ENCODE data around the gene ATP8B4.

The ATP8B4 gene

DNA sequence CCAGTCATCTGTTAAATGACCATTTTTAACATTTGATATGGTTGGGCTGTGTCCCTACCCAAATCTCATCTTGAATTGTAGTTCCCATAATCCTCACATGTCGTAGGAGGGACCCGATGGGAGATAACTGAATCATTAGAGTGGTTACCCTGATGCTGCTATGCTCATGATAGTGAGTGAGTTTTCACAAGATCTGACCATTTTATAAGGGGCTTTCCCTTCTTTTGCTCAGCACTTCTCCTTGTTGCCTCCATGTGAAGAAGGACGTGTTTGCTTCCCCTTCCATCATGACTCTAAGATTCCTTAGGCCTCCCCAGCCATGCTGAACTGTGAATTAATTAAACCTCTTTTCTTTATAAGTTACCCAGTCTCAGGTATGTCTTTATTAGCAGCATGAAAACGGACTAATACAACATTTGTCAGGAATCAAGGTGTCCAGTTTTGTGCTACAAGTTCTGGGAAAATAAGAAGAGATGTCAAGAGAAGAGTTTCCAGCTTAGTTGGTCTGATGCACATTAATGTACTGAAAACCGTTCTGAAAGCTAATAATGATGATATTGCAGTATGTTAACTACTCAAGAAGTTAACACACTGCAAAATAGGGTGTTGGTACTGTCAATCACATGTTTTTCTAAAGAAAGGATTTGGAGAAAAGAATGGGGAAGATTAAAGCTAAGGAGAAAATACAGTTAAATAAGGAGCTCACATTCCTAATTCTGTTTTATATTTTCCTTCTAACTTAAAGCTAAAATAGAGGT is 67.9 kb downstream of the ATP8B4 start:
- no peak for DNase-seq (ENCODE audit: extremely low spot score)
- POLR2A ChIA-PET, result no interaction called here
- CTCF ChIA-PET, result interaction anchor here (0.7 to 0.8 kb wide), 2 partner anchors 42 to 59 kb away, joined by 3 to 4 read pairs; no protein-coding TSS in a partner anchor
- TF ChIP-seq HDGF (IDR thresholded peaks at IDR 0.05; ENCODE audit: borderline replicate concordance) (no peak), SP1 (IDR thresholded peaks at IDR 0.05) (no peak), LEF1 (IDR thresholded peaks at IDR 0.05; ENCODE audit: borderline replicate concordance) (no peak)

DNA sequence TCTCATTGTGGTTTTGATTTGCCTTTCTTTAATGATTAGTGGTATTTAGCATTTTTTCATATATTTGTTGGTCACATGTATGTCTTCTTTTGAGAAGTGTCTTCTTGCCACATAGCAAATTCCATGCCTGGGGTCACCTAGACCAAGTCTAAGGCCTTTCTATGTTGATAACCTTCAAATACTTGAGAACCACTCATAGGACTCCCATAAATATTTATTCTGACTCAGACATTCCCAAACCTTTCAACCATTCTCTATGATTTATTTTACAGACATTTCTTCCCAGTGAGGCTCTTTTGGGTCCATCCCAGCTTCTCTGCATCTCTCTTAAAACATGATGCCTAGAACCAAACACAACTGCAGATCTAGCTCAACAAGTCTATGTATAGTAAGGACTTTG is 69.2 kb downstream of the ATP8B4 start:
- CTCF ChIA-PET, result no interaction called here
- POLR2A ChIA-PET, result no interaction called here
- TF ChIP-seq HDGF (IDR thresholded peaks at IDR 0.05; ENCODE audit: borderline replicate concordance) (no peak), FOXK2 (IDR thresholded peaks at IDR 0.05) (no peak), NFRKB (IDR thresholded peaks at IDR 0.05) (no peak), ZNF384 (IDR thresholded peaks at IDR 0.05) (no peak), SP1 (IDR thresholded peaks at IDR 0.05) (no peak), CTBP1 (IDR thresholded peaks at IDR 0.05; ENCODE audit: borderline replicate concordance) (no peak), L3MBTL2 (conservative IDR thresholded peaks at IDR 0.05) (no peak), FOXA1 (IDR thresholded peaks at IDR 0.05) (no peak), ELF4 (IDR thresholded peaks at IDR 0.05) (no peak), BHLHE40 (IDR thresholded peaks at IDR 0.05; ENCODE audit: borderline replicate concordance) (no peak), TARDBP (IDR thresholded peaks at IDR 0.05) (no peak), ARNT (IDR thresholded peaks at IDR 0.05) (no peak), SUZ12 (IDR thresholded peaks at IDR 0.05) (no peak), FOXM1 (IDR thresholded peaks at IDR 0.05; ENCODE audit: borderline replicate concordance) (no peak), LEF1 (IDR thresholded peaks at IDR 0.05; ENCODE audit: borderline replicate concordance) (no peak)
- TF ChIP-seq, protein P1, sequence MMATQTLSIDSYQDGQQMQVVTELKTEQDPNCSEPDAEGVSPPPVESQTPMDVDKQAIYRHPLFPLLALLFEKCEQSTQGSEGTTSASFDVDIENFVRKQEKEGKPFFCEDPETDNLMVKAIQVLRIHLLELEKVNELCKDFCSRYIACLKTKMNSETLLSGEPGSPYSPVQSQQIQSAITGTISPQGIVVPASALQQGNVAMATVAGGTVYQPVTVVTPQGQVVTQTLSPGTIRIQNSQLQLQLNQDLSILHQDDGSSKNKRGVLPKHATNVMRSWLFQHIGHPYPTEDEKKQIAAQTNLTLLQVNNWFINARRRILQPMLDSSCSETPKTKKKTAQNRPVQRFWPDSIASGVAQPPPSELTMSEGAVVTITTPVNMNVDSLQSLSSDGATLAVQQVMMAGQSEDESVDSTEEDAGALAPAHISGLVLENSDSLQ (IDR thresholded peaks at IDR 0.05), result no peak
- DNase-seq (ENCODE audit: extremely low spot score), result no peak

DNA sequence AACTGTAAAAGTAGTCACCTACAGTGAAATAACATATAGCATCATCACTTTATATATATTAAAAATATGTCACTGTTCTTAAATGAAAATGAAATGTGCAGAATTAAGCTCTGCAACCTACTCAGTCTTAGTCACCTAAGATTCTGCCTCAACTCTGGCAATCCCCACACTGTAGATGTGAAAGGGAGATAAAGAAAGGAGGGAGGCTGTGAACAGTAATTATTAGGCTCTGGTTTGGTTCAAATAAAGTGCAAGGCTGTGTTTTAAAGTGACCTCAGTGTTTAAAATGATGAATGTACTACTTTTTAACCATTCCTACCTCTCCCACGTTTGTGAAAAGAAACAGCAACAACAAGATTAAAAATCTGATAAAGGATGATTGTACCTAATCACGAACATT is 72.2 kb downstream of the ATP8B4 start:
- CTCF ChIA-PET, result no interaction called here
- TF ChIP-seq CTBP1 (IDR thresholded peaks at IDR 0.05; ENCODE audit: borderline replicate concordance) (no peak), FOXM1 (IDR thresholded peaks at IDR 0.05; ENCODE audit: borderline replicate concordance) (no peak), NFRKB (IDR thresholded peaks at IDR 0.05) (no peak), SUZ12 (IDR thresholded peaks at IDR 0.05) (no peak), HDGF (IDR thresholded peaks at IDR 0.05; ENCODE audit: borderline replicate concordance) (no peak), ELF4 (IDR thresholded peaks at IDR 0.05) (no peak)
- DNase-seq (ENCODE audit: extremely low spot score), result no peak
- POLR2A ChIA-PET, result no interaction called here

DNA sequence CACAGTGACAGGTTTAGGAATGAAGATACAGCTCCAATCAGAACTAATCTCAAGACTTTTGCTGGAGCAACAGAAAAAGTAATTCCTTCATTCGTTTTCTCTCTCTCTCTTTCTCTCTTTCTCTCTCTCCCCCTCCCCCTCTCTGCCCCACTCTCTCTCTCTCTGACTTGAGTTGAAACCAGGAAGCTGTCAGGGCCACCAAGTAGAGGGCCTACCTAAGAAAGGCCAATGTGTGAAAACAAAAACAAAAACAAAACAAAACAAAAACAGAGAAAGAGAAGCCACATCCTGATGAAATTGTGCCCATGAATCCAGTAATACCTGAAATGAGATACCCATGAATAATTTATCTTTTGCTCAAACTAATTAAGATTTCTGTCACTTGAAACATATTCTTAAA is 72.9 kb downstream of the ATP8B4 start:
- ChIA-PET POLR2A (no interaction called here), CTCF (no interaction called here)
- DNase-seq (ENCODE audit: extremely low spot score), result no peak
- TF ChIP-seq ARNT (IDR thresholded peaks at IDR 0.05), result no peak
- no peak for TF ChIP-seq SP1 (IDR thresholded peaks at IDR 0.05)
- no peak for TF ChIP-seq CTBP1 (IDR thresholded peaks at IDR 0.05; ENCODE audit: borderline replicate concordance)
- no peak for TF ChIP-seq NFRKB (IDR thresholded peaks at IDR 0.05)
- TF ChIP-seq LEF1 (IDR thresholded peaks at IDR 0.05; ENCODE audit: borderline replicate concordance), result no peak
- TF ChIP-seq TARDBP (IDR thresholded peaks at IDR 0.05), result no peak
- TF ChIP-seq HDGF (IDR thresholded peaks at IDR 0.05; ENCODE audit: borderline replicate concordance), result no peak
- no peak for TF ChIP-seq L3MBTL2 (conservative IDR thresholded peaks at IDR 0.05)
- TF ChIP-seq FOXK2 (IDR thresholded peaks at IDR 0.05), result no peak
- no peak for TF ChIP-seq FOXM1 (IDR thresholded peaks at IDR 0.05; ENCODE audit: borderline replicate concordance)
- TF ChIP-seq FOXA1 (IDR thresholded peaks at IDR 0.05), result no peak
- TF ChIP-seq BHLHE40 (IDR thresholded peaks at IDR 0.05; ENCODE audit: borderline replicate concordance), result no peak
- TF ChIP-seq, protein P1 (IDR thresholded peaks at IDR 0.05), result no peak
- no peak for TF ChIP-seq SUZ12 (IDR thresholded peaks at IDR 0.05)
- no peak for TF ChIP-seq ZNF384 (IDR thresholded peaks at IDR 0.05)
- TF ChIP-seq ELF4 (IDR thresholded peaks at IDR 0.05), result no peak

DNA sequence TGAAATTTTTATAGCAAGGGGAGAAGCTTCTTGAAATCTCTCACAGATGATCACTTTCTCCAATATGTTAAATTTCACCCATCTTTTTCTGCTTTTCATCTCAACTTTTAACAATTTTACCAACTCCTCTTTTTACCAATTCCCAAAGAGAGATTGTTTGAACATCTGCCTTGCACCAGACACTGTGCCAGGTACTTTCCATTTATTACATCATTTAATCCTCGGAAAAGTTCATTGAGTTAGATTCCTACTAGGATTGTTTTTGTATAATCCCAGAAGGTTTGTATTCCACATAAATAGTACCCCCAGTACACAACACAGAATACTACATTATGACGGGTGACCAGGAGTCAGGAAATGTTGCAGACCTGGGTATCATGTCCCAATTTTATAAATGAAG is 74.1 kb downstream of the ATP8B4 start:
- ChIA-PET POLR2A (no interaction called here), CTCF (no interaction called here)
- TF ChIP-seq ZNF384 (IDR thresholded peaks at IDR 0.05) (no peak), FOXM1 (IDR thresholded peaks at IDR 0.05; ENCODE audit: borderline replicate concordance) (no peak), BHLHE40 (IDR thresholded peaks at IDR 0.05; ENCODE audit: borderline replicate concordance) (no peak), FOXA1 (IDR thresholded peaks at IDR 0.05) (no peak), NFRKB (IDR thresholded peaks at IDR 0.05) (no peak), FOXK2 (IDR thresholded peaks at IDR 0.05) (no peak), ELF4 (IDR thresholded peaks at IDR 0.05) (no peak), ARNT (IDR thresholded peaks at IDR 0.05) (no peak), LEF1 (IDR thresholded peaks at IDR 0.05; ENCODE audit: borderline replicate concordance) (no peak), SP1 (IDR thresholded peaks at IDR 0.05) (no peak), L3MBTL2 (conservative IDR thresholded peaks at IDR 0.05) (no peak), SUZ12 (IDR thresholded peaks at IDR 0.05) (no peak), TARDBP (IDR thresholded peaks at IDR 0.05) (no peak), CTBP1 (IDR thresholded peaks at IDR 0.05; ENCODE audit: borderline replicate concordance) (no peak), HDGF (IDR thresholded peaks at IDR 0.05; ENCODE audit: borderline replicate concordance) (no peak)
- TF ChIP-seq, protein P1 (IDR thresholded peaks at IDR 0.05), result no peak
- no peak for DNase-seq (ENCODE audit: extremely low spot score)

DNA sequence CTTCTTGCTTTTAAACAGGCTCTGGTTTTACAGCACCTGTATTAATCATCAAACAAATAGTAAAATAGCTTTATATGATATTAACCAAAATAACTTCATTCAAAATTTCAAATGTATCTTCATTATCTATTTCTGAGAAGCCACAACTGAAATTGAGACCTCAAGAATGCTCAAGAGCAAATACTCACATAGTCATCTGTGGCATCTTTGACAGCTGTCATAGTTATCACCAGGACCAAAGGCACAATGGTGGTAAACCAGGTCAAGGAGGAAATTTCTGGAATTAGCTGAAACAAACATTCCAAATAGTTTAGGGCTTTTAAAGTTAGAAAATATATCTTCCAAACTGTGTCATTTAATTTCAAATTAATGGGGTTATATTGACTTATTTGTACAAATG is 74.6 kb downstream of the ATP8B4 start:
- DNase-seq (ENCODE audit: extremely low spot score), result no peak
- ChIA-PET POLR2A (no interaction called here), CTCF (no interaction called here)
- TF ChIP-seq L3MBTL2 (conservative IDR thresholded peaks at IDR 0.05) (no peak), FOXA1 (IDR thresholded peaks at IDR 0.05) (no peak), FOXK2 (IDR thresholded peaks at IDR 0.05) (no peak)
- TF ChIP-seq, protein P1 (IDR thresholded peaks at IDR 0.05), result no peak

Data from HEK293T (cell line).